ENCODE results near the gene PIEZO2.

The PIEZO2 gene

GRCh38 chr18:10736984-10737383 lies 412.4 kb downstream of the PIEZO2 start:
- H3K27ac ChIP-seq (ENCODE audit: low read length, poor library complexity, severe bottlenecking): no peak overlapping the region
- H3K14ac ChIP-seq (ENCODE audit: low read length in 2 of 2): no peak overlapping the region
- H3K36me3 ChIP-seq (ENCODE audit: control insufficient read depth in 1 of 2, insufficient read depth in 2 of 2, low read depth in 1 of 2, low read length in 2 of 2): no peaks in the 10 kb centered on the region
- no peak overlapping the region for H3K9ac ChIP-seq (ENCODE audit: low read length)
- no peak overlapping the region for H4K8ac ChIP-seq (ENCODE audit: low read length)
- H2BK12ac ChIP-seq (ENCODE audit: low read length in 2 of 2): no peak overlapping the region
- H3K27me3 ChIP-seq (ENCODE audit: control insufficient read depth in 1 of 2, insufficient read depth in 1 of 2, low read length in 2 of 2): no peaks in the 10 kb centered on the region
- H3K23ac ChIP-seq (ENCODE audit: low read length in 2 of 2): no peak overlapping the region
- no peaks in the 10 kb centered on the region for H3K79me1 ChIP-seq (replicated peaks; ENCODE audit: low read length, poor library complexity, severe bottlenecking)
- H2BK120ac ChIP-seq (ENCODE audit: low read depth, low read length): no peak overlapping the region
- no peak overlapping the region for H3K4me2 ChIP-seq (ENCODE audit: low read length, poor library complexity, severe bottlenecking)
- no peak overlapping the region for H3K18ac ChIP-seq (ENCODE audit: low read depth in 1 of 2, low read length in 2 of 2)
- H3K4me1 ChIP-seq (ENCODE audit: control insufficient read depth, insufficient read depth, low read depth, low read length): no peaks in the 10 kb centered on the region
- 83% methylated on average over 3 of the region's 3 CpGs for WGBS
- H3K4me3 ChIP-seq (ENCODE audit: insufficient read depth in 1 of 2, low read depth in 1 of 2, low read length in 2 of 2): no peak overlapping the region
- DNase-seq: no peak
- no peak overlapping the region for H2AFZ ChIP-seq (ENCODE audit: low read depth, low read length)
- H3K4ac ChIP-seq (ENCODE audit: low read depth in 1 of 2, low read length in 2 of 2): no peak overlapping the region
- no peak overlapping the region for H2BK15ac ChIP-seq (ENCODE audit: low read depth, poor library complexity, severe bottlenecking)
- no peak overlapping the region for H4K91ac ChIP-seq (ENCODE audit: low read length)
- H3K9me3 ChIP-seq (ENCODE audit: control insufficient read depth, low read length): no peaks in the 10 kb centered on the region
- no peak overlapping the region for H2AK5ac ChIP-seq (ENCODE audit: low read length, severe bottlenecking)
- H2BK5ac ChIP-seq (ENCODE audit: low read depth, low read length, poor library complexity, severe bottlenecking): no peak overlapping the region

GRCh38 chr18:10732990-10733389 lies 416.4 kb downstream of the PIEZO2 start:
- no peak overlapping the region for H3K27ac ChIP-seq (ENCODE audit: low read length, poor library complexity, severe bottlenecking)
- H3K4me3 ChIP-seq (ENCODE audit: insufficient read depth in 1 of 2, low read depth in 1 of 2, low read length in 2 of 2): no peak overlapping the region
- no peaks in the 10 kb centered on the region for H3K79me1 ChIP-seq (replicated peaks; ENCODE audit: low read length, poor library complexity, severe bottlenecking)
- H3K27me3 ChIP-seq (ENCODE audit: control insufficient read depth in 1 of 2, insufficient read depth in 1 of 2, low read length in 2 of 2): no peaks in the 10 kb centered on the region
- H4K91ac ChIP-seq (ENCODE audit: low read length): no peak overlapping the region
- H3K18ac ChIP-seq (ENCODE audit: low read depth in 1 of 2, low read length in 2 of 2): no peak overlapping the region
- H2BK5ac ChIP-seq (ENCODE audit: low read depth, low read length, poor library complexity, severe bottlenecking): no peak overlapping the region
- no peaks in the 10 kb centered on the region for H3K4me1 ChIP-seq (ENCODE audit: control insufficient read depth, insufficient read depth, low read depth, low read length)
- no peaks in the 10 kb centered on the region for H3K9me3 ChIP-seq (ENCODE audit: control insufficient read depth, low read length)
- H3K9ac ChIP-seq (ENCODE audit: low read length): no peak overlapping the region
- H3K14ac ChIP-seq (ENCODE audit: low read length in 2 of 2): no peak overlapping the region
- H2AFZ ChIP-seq (ENCODE audit: low read depth, low read length): no peak overlapping the region
- DNase-seq: no peak
- no peak overlapping the region for H3K4ac ChIP-seq (ENCODE audit: low read depth in 1 of 2, low read length in 2 of 2)
- H2BK120ac ChIP-seq (ENCODE audit: low read depth, low read length): no peak overlapping the region
- no peak overlapping the region for H2BK15ac ChIP-seq (ENCODE audit: low read depth, poor library complexity, severe bottlenecking)
- no peak overlapping the region for H3K4me2 ChIP-seq (ENCODE audit: low read length, poor library complexity, severe bottlenecking)
- H2AK5ac ChIP-seq (ENCODE audit: low read length, severe bottlenecking): no peak overlapping the region
- H3K36me3 ChIP-seq (ENCODE audit: control insufficient read depth in 1 of 2, insufficient read depth in 2 of 2, low read depth in 1 of 2, low read length in 2 of 2): no peaks in the 10 kb centered on the region
- H4K8ac ChIP-seq (ENCODE audit: low read length): no peak overlapping the region
- no peak overlapping the region for H3K23ac ChIP-seq (ENCODE audit: low read length in 2 of 2)
- no peak overlapping the region for H2BK12ac ChIP-seq (ENCODE audit: low read length in 2 of 2)
- WGBS: 71% methylated on average over 4 of the region's 4 CpGs

- no peak overlapping the region for H2BK5ac ChIP-seq (ENCODE audit: low read depth, low read length, poor library complexity, severe bottlenecking)
- H2AFZ ChIP-seq (ENCODE audit: low read depth, low read length): no peak overlapping the region
- no peak overlapping the region for H3K4me2 ChIP-seq (ENCODE audit: low read length, poor library complexity, severe bottlenecking)
- H3K18ac ChIP-seq (ENCODE audit: low read depth in 1 of 2, low read length in 2 of 2): no peak overlapping the region
- peak; percentile 3 for DNase-seq
- H3K27me3 ChIP-seq (ENCODE audit: control insufficient read depth in 1 of 2, insufficient read depth in 1 of 2, low read length in 2 of 2): no peaks in the 10 kb centered on the region
- H3K4ac ChIP-seq (ENCODE audit: low read depth in 1 of 2, low read length in 2 of 2): no peak overlapping the region
- no peak overlapping the region for H3K9ac ChIP-seq (ENCODE audit: low read length)
- H3K9me3 ChIP-seq (ENCODE audit: control insufficient read depth, low read length): no peaks in the 10 kb centered on the region
- H3K79me1 ChIP-seq (replicated peaks; ENCODE audit: low read length, poor library complexity, severe bottlenecking): no peaks in the 10 kb centered on the region
- H3K36me3 ChIP-seq (ENCODE audit: control insufficient read depth in 1 of 2, insufficient read depth in 2 of 2, low read depth in 1 of 2, low read length in 2 of 2): peaks cover 0 to 13% of the 10 kb centered on the region in 2 experiments
- no peak overlapping the region for H4K91ac ChIP-seq (ENCODE audit: low read length)
- 96% methylated on average over 2 of the region's 3 CpGs for WGBS
- no peak overlapping the region for H2BK12ac ChIP-seq (ENCODE audit: low read length in 2 of 2)
- H3K14ac ChIP-seq (ENCODE audit: low read length in 2 of 2): no peak overlapping the region
- no peak overlapping the region for H3K4me3 ChIP-seq (ENCODE audit: insufficient read depth in 1 of 2, low read depth in 1 of 2, low read length in 2 of 2)
- no peak overlapping the region for H3K23ac ChIP-seq (ENCODE audit: low read length in 2 of 2)
- H2BK120ac ChIP-seq (ENCODE audit: low read depth, low read length): no peak overlapping the region
- H2AK5ac ChIP-seq (ENCODE audit: low read length, severe bottlenecking): no peak overlapping the region
- no peak overlapping the region for H4K8ac ChIP-seq (ENCODE audit: low read length)
- H2BK15ac ChIP-seq (ENCODE audit: low read depth, poor library complexity, severe bottlenecking): no peak overlapping the region
- no peak overlapping the region for H3K27ac ChIP-seq (ENCODE audit: low read length, poor library complexity, severe bottlenecking)
- peaks cover 2% of the 10 kb centered on the region for H3K4me1 ChIP-seq (ENCODE audit: control insufficient read depth, insufficient read depth, low read depth, low read length)
Measured at GRCh38 chr18:10727477-10727876, 421.9 kb downstream of the PIEZO2 start.

GRCh38 chr18:10726198-10727068 lies 422.9 kb downstream of the PIEZO2 start:
- Histone ChIP-seq H3K18ac (ENCODE audit: low read depth in 1 of 2, low read length in 2 of 2) (no peak overlapping the region), H2AK5ac (ENCODE audit: low read length, severe bottlenecking) (no peak overlapping the region), H3K36me3 (ENCODE audit: control insufficient read depth in 1 of 2, insufficient read depth in 2 of 2, low read depth in 1 of 2, low read length in 2 of 2) (peaks cover 0 to 13% of the 10 kb centered on the region in 2 experiments), H3K9me3 (ENCODE audit: control insufficient read depth, low read length) (no peaks in the 10 kb centered on the region), H3K4ac (ENCODE audit: low read depth in 1 of 2, low read length in 2 of 2) (no peak overlapping the region), H3K9ac (ENCODE audit: low read length) (no peak overlapping the region), H3K4me1 (ENCODE audit: control insufficient read depth, insufficient read depth, low read depth, low read length) (peaks cover 2% of the 10 kb centered on the region), H2AFZ (ENCODE audit: low read depth, low read length) (no peak overlapping the region), H2BK120ac (ENCODE audit: low read depth, low read length) (no peak overlapping the region), H3K23ac (ENCODE audit: low read length in 2 of 2) (no peak overlapping the region), H2BK12ac (ENCODE audit: low read length in 2 of 2) (no peak overlapping the region), H3K4me3 (ENCODE audit: insufficient read depth in 1 of 2, low read depth in 1 of 2, low read length in 2 of 2) (no peak overlapping the region), H4K91ac (ENCODE audit: low read length) (peak overlapping the region; percentile 65), H3K4me2 (ENCODE audit: low read length, poor library complexity, severe bottlenecking) (no peak overlapping the region), H3K27ac (ENCODE audit: low read length, poor library complexity, severe bottlenecking) (no peak overlapping the region), H3K79me1 (replicated peaks; ENCODE audit: low read length, poor library complexity, severe bottlenecking) (no peaks in the 10 kb centered on the region), H2BK5ac (ENCODE audit: low read depth, low read length, poor library complexity, severe bottlenecking) (no peak overlapping the region), H2BK15ac (ENCODE audit: low read depth, poor library complexity, severe bottlenecking) (no peak overlapping the region), H3K27me3 (ENCODE audit: control insufficient read depth in 1 of 2, insufficient read depth in 1 of 2, low read length in 2 of 2) (no peaks in the 10 kb centered on the region), H3K14ac (ENCODE audit: low read length in 2 of 2) (no peak overlapping the region), H4K8ac (ENCODE audit: low read length) (no peak overlapping the region)
- no peak for DNase-seq
- 97% methylated on average over 67 of the region's 67 CpGs for WGBS

All from mesenchymal stem cell (in vitro differentiated cells and primary cell).